Stomach (tissue), 9 donors: ENCODE measurements around the gene GALNT17. TPM values are rescaled to one million over a fixed set of nuclear protein-coding genes. Genes with fewer than 3 reads are reported as not detected.

ENCODE experiments used
- DNase-seq, 2 donors: peaks; one replicate each; pipeline versions ENCODE4 v3.0.0 to v3.0.0-alpha.2; 2013 to 2019
- H3K27ac ChIP-seq, 5 donors: fragments of 200-600 bp in 4 of 5; sonication (generic) in 4 of 5; one replicate each; pipeline ENCODE4 v1.5.1; 2013 to 2019; ENCODE audit warnings: mild to moderate bottlenecking in 1 of 5, moderate library complexity in 1 of 5
- H3K27me3 ChIP-seq, 3 donors: fragments of 200-600 bp; sonication (generic); one replicate each; pipeline ENCODE4 v1.5.1; 2017 to 2019; ENCODE audit warnings: mixed run types in 1 of 3
- H3K36me3 ChIP-seq, 4 donors: fragments of 200-600 bp; sonication (generic); 1 replicate in 3 of 4; 2 replicates in 1 of 4; pipeline ENCODE4 v1.5.1; 2016 to 2019
- H3K4me1 ChIP-seq, 4 donors: fragments of 200-600 bp; sonication (generic); one replicate each; pipeline ENCODE4 v1.5.1; 2016 to 2019
- H3K4me3 ChIP-seq, 4 donors: fragments of 200-600 bp; sonication (generic) in 3 of 4; one replicate each; pipeline ENCODE4 v1.5.1; 2016 to 2019; ENCODE audit warnings: mild to moderate bottlenecking in 1 of 4
- H3K9me3 ChIP-seq, 4 donors: fragments of 200-600 bp; sonication (generic); one replicate each; pipeline ENCODE4 v1.5.1; 2016 to 2019
- EP300 ChIP-seq: sonication (generic); formaldehyde crosslinking; IDR thresholded peaks from one replicate; pipeline ENCODE4 v1.6.1; 2017; ENCODE audit warnings: antibody characterized with exemption
- POLR2A ChIP-seq, 4 donors: fragments of 450-650 bp; IDR thresholded peaks; one replicate each; pipeline ENCODE4 v1.6.1; 2016; ENCODE audit warnings: antibody characterized with exemption in 4 of 4, control low read depth in 2 of 4, mild to moderate bottlenecking in 1 of 4, moderate library complexity in 1 of 4
- POLR2AphosphoS5 ChIP-seq, 3 donors: sonication (generic); formaldehyde crosslinking; IDR thresholded peaks; one replicate each; pipeline ENCODE4 v1.6.1; 2016; ENCODE audit warnings: antibody characterized with exemption in 3 of 3
- WGBS, 5 donors: extraction: QIAGEN DNeasy Blood & Tissue Kit in 3 of 5; methylation state at CpG; one replicate each; pipeline versions ENCODE4 v1.1.5 to v1.1.7; 2013 to 2018; 5-methylcytosine and 5-hydroxymethylcytosine counted together
- intact Hi-C: fragments of 100-400 bp; cut with DNase I; formaldehyde crosslinking; loops from one replicate; pipeline ENCODE4 v1.15.1; 2023; ENCODE audit warnings: low total_unique reads
- polyA plus RNA-seq, 3 donors: library from polyadenylated mRNA; stranded (reverse); fragments of 200-250 nt; gene quantifications; one replicate each; pipeline ENCODE4 v1.2.3, GENCODE V29; 2013
- total RNA-seq, 5 donors: library from RNA; depleted of rRNA; stranded (reverse); fragments of >200 nt; gene quantifications; one replicate each; pipeline versions ENCODE4 v1.1.0 to v1.2.3, GENCODE V29; 2014 to 2016
- TF ChIP-seq, protein P1 (sequence below), 7 experiments: fragments of 450-650 bp in 4 of 7; fragments of 200-600 bp in 3 of 7; sonication (generic) in 3 of 7; IDR thresholded peaks; one replicate each; pipeline ENCODE4 v1.5.1; 2016 to 2019; ENCODE audit warnings: antibody characterized with exemption in 7 of 7, control low read depth in 2 of 7, mild to moderate bottlenecking in 1 of 7
- donor health status: healthy with polysubstance abuse.
- donor health status: Bipolar disorder and iron deficiency.
- donor health status: healthy.

Gene GALNT17
- total and polyA plus RNA-seq, 8 donors: 0.76 to 12.5 (median 1.6) TPM; not detected in 1

DNA sequence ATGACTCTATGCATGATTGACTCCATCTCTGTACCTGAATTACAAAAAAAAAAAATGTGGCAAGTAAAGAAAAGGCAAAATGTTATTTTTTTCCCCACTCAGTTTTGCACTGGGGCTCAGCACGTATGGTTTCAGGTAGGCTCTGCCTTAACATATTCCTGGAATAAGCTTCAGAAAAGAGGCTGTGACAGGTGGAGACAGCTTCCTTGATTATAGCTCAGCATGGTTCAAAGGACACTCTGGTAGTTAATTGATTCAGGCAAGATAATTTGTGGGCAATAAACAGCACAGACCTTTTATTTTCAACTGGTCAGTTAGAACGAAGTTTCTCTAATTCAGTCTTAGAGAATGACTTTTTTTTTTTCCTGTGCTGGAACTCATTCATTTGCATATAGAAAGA, 347.3 kb downstream of the GALNT17 start:
- Histone ChIP-seq H3K27ac (no peak overlapping the region), H3K36me3 (no peaks in the 10 kb centered on the region), H3K4me1 (no peaks in the 10 kb centered on the region), H3K4me3 (no peak overlapping the region), H3K27me3 (no peaks in the 10 kb centered on the region), H3K9me3 (peaks cover 0 to 13% (median 9%) of the 10 kb centered on the region in 4 donors)
- intact Hi-C loops: no loop called here
- WGBS, 5 donors: 58 to 75% (median 63%) methylated on average over 2 of the region's 2 CpGs
- TF ChIP-seq, protein P1, sequence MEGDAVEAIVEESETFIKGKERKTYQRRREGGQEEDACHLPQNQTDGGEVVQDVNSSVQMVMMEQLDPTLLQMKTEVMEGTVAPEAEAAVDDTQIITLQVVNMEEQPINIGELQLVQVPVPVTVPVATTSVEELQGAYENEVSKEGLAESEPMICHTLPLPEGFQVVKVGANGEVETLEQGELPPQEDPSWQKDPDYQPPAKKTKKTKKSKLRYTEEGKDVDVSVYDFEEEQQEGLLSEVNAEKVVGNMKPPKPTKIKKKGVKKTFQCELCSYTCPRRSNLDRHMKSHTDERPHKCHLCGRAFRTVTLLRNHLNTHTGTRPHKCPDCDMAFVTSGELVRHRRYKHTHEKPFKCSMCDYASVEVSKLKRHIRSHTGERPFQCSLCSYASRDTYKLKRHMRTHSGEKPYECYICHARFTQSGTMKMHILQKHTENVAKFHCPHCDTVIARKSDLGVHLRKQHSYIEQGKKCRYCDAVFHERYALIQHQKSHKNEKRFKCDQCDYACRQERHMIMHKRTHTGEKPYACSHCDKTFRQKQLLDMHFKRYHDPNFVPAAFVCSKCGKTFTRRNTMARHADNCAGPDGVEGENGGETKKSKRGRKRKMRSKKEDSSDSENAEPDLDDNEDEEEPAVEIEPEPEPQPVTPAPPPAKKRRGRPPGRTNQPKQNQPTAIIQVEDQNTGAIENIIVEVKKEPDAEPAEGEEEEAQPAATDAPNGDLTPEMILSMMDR (IDR thresholded peaks at IDR 0.05): no peak
- TF ChIP-seq POLR2A (IDR thresholded peaks at IDR 0.05): no peak
- no peak for DNase-seq

DNA sequence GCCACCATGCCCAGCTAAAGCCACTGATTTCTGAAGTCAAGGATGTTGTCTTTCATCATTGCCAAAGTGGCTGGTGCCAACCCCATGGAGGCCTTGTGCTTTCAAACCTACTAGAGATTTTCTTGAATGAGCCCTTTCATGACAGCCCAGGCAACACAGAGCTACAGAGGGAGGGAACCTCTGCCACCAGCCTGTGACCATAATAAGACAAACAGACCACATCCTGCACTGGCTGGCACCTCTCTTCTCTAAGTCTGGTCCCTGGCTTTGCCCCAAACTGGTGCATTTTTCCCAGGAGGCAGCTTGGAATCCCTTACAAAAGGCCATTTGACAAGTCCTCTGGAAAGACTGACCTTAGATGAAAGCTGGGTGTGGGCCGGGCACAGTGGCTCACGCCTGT, 348.8 kb downstream of the GALNT17 start:
- WGBS, 5 donors: 60 to 90% (median 72%) methylated on average over 1 to 2 of the region's 2 CpGs
- no peak overlapping the region for H3K4me3 ChIP-seq
- H3K36me3 ChIP-seq: no peaks in the 10 kb centered on the region
- no peaks in the 10 kb centered on the region for H3K27me3 ChIP-seq
- H3K4me1 ChIP-seq: no peaks in the 10 kb centered on the region
- no peak for TF ChIP-seq POLR2A (IDR thresholded peaks at IDR 0.05)
- TF ChIP-seq, protein P1 (IDR thresholded peaks at IDR 0.05): no peak
- TF ChIP-seq POLR2AphosphoS5 (IDR thresholded peaks at IDR 0.05): no peak
- TF ChIP-seq EP300: no peak
- no peak overlapping the region for H3K27ac ChIP-seq
- DNase-seq: peak in 1 of 2 donors; percentile 10
- no peaks in the 10 kb centered on the region for H3K9me3 ChIP-seq
- intact Hi-C loops: no loop called here

DNA sequence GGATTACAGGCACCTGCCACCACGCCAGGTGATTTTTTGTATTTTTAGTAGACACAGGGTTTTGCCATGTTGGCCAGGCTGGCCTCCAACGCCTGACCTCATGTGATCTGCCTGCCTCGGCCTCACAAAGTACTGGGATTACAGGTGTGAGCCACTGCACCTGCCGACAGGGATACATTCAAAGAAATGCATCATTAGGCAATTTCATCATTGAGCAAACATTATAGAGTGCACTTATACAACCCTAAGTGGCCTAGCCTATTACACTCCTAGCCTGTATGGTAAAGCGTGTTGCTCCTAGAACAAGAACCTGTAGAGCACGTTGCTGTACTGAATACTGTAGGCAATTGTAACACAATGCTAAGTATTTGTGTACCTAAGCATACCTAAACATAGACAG, 350.3 kb downstream of the GALNT17 start:
- DNase-seq: no peak
- Histone ChIP-seq H3K9me3 (no peaks in the 10 kb centered on the region), H3K27ac (no peak overlapping the region), H3K4me1 (no peaks in the 10 kb centered on the region), H3K27me3 (no peaks in the 10 kb centered on the region), H3K4me3 (no peak overlapping the region), H3K36me3 (no peaks in the 10 kb centered on the region)
- WGBS, 5 donors: 66 to 87% (median 81%) methylated on average over 6 of the region's 6 CpGs
- TF ChIP-seq POLR2AphosphoS5 (IDR thresholded peaks at IDR 0.05) (no peak), POLR2A (IDR thresholded peaks at IDR 0.05) (no peak), EP300 (no peak)
- TF ChIP-seq, protein P1 (IDR thresholded peaks at IDR 0.05): no peak
- intact Hi-C loops: no loop called here

DNA sequence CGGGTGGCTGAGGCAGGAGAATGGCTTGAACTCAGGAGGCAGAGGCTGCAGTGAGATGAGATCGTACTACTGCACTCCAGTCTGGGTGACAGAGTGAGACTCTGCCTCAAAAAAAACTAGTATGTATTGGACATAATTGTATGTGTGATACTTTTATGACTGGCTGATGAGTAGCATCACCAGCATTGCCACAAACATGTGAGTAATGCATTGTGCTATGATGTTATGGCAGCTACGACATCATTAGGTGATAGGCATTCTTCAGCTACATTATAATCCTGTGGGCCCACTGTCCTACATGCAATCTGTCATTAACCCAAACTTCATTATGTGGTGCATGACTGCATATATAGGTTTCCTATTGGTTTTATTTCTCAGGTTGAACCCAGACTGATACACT, 352.4 kb downstream of the GALNT17 start:
- DNase-seq: no peak
- Histone ChIP-seq H3K27me3 (no peaks in the 10 kb centered on the region), H3K36me3 (no peaks in the 10 kb centered on the region), H3K4me3 (no peak overlapping the region), H3K4me1 (no peaks in the 10 kb centered on the region), H3K27ac (no peak overlapping the region), H3K9me3 (no peaks in the 10 kb centered on the region)
- TF ChIP-seq EP300: no peak
- no peak for TF ChIP-seq POLR2AphosphoS5 (IDR thresholded peaks at IDR 0.05)
- no peak for TF ChIP-seq POLR2A (IDR thresholded peaks at IDR 0.05)
- TF ChIP-seq, protein P1 (IDR thresholded peaks at IDR 0.05): no peak
- intact Hi-C loops: no loop called here
- WGBS, 5 donors: 88 to 100% (median 92%) methylated on average over 3 of the region's 3 CpGs
